IPS-11a (cell line): ENCODE results near the gene CNTN4.
"Not testable (repeated sequence)": the region's sequence is repeated elsewhere in the genome, so short reads cannot be mapped to it uniquely, and the experiment has no call there.

Experiments
- H3K4me3 ChIP-seq: one replicate; pipeline ENCODE4 v1.5.1; 2013; ENCODE audit warnings: low read depth, low read length, control low read depth

The CNTN4 gene

GRCh38 chr3:2774481-2775249 is 676.0 kb downstream of the CNTN4 start:
- no peak overlapping the region for H3K4me3 ChIP-seq

GRCh38 chr3:2783261-2783660 is 684.6 kb downstream of the CNTN4 start:
- H3K4me3 ChIP-seq, result no peak overlapping the region

GRCh38 chr3:2784627-2785026 is 686.0 kb downstream of the CNTN4 start:
- H3K4me3 ChIP-seq, result no peak overlapping the region

- H3K4me3 ChIP-seq, result no peak overlapping the region
Measured at GRCh38 chr3:2790266-2790815, 691.7 kb downstream of the CNTN4 start.

- no peak overlapping the region for H3K4me3 ChIP-seq
Measured at GRCh38 chr3:2792432-2792831, 693.8 kb downstream of the CNTN4 start.

GRCh38 chr3:2793987-2794386 is 695.3 kb downstream of the CNTN4 start:
- H3K4me3 ChIP-seq, result no peak overlapping the region

- no peak overlapping the region for H3K4me3 ChIP-seq
Measured at GRCh38 chr3:2802429-2802828, 703.8 kb downstream of the CNTN4 start.

- no peak overlapping the region for H3K4me3 ChIP-seq
Measured at GRCh38 chr3:2807514-2807913, 708.8 kb downstream of the CNTN4 start.

- no peak overlapping the region for H3K4me3 ChIP-seq
Measured at GRCh38 chr3:2810723-2811122, 712.1 kb downstream of the CNTN4 start.

- no peak overlapping the region for H3K4me3 ChIP-seq
Measured at GRCh38 chr3:2819571-2819970, 720.9 kb downstream of the CNTN4 start.

GRCh38 chr3:2820982-2821381 is 722.3 kb downstream of the CNTN4 start:
- not testable (repeated sequence) for H3K4me3 ChIP-seq

- H3K4me3 ChIP-seq, result no peak overlapping the region
Measured at GRCh38 chr3:2822611-2823010, 723.9 kb downstream of the CNTN4 start.

- H3K4me3 ChIP-seq, result no peak overlapping the region
Measured at GRCh38 chr3:2823031-2823430, 724.4 kb downstream of the CNTN4 start.

- no peak overlapping the region for H3K4me3 ChIP-seq
Measured at GRCh38 chr3:2823437-2824211, 725.0 kb downstream of the CNTN4 start.

GRCh38 chr3:2826036-2826435 is 727.4 kb downstream of the CNTN4 start:
- no peak overlapping the region for H3K4me3 ChIP-seq

GRCh38 chr3:2826453-2826852 is 727.8 kb downstream of the CNTN4 start:
- H3K4me3 ChIP-seq, result no peak overlapping the region

GRCh38 chr3:2837239-2837638 is 738.6 kb downstream of the CNTN4 start:
- no peak overlapping the region for H3K4me3 ChIP-seq

- no peak overlapping the region for H3K4me3 ChIP-seq
Measured at GRCh38 chr3:2837910-2838309, 739.2 kb downstream of the CNTN4 start.

GRCh38 chr3:2838546-2839157 is 740.0 kb downstream of the CNTN4 start:
- no peak overlapping the region for H3K4me3 ChIP-seq

GRCh38 chr3:2839876-2840275 is 741.2 kb downstream of the CNTN4 start:
- H3K4me3 ChIP-seq, result no peak overlapping the region

- H3K4me3 ChIP-seq, result no peak overlapping the region
Measured at GRCh38 chr3:2847062-2847841, 748.6 kb downstream of the CNTN4 start.
